Measurements from ENCODE around the gene MAP3K10.
"Not testable (repeated sequence)": the region's sequence is repeated elsewhere in the genome, so short reads cannot be mapped to it uniquely, and the experiment has no call there.

Gene MAP3K10

GRCh38 chr19:40190891-40191835 is at the start of gene MAP3K10:
MAP3K10 (plus strand) TSS chr19:40191426; CDS start chr19:40192032, 606 bp downstream.
- DNase-seq (ENCODE audit: low read depth, low spot score), result no peak

GRCh38 chr19:40141551-40141950 is 49.7 kb upstream of the MAP3K10 start:
- DNase-seq (ENCODE audit: low read depth, low spot score), result no peak

GRCh38 chr19:40143612-40144011 is 47.6 kb upstream of the MAP3K10 start:
- DNase-seq (ENCODE audit: low read depth, low spot score), result no peak

GRCh38 chr19:40144151-40144550 is 47.1 kb upstream of the MAP3K10 start:
- no peak for DNase-seq (ENCODE audit: low read depth, low spot score)

- DNase-seq (ENCODE audit: low read depth, low spot score), result no peak
Observed at GRCh38 chr19:40144947-40145748, 46.1 kb upstream of the MAP3K10 start.

GRCh38 chr19:40145749-40146029 is 45.5 kb upstream of the MAP3K10 start:
- not testable (repeated sequence) for DNase-seq (ENCODE audit: low read depth, low spot score)

- no peak for DNase-seq (ENCODE audit: low read depth, low spot score)
Observed at GRCh38 chr19:40147338-40147692, 43.9 kb upstream of the MAP3K10 start.

GRCh38 chr19:40147693-40148347 is 43.4 kb upstream of the MAP3K10 start:
- DNase-seq (ENCODE audit: low read depth, low spot score), result no peak

GRCh38 chr19:40149501-40149900 is 41.7 kb upstream of the MAP3K10 start:
- no peak for DNase-seq (ENCODE audit: low read depth, low spot score)

- no peak for DNase-seq (ENCODE audit: low read depth, low spot score)
Observed at GRCh38 chr19:40150170-40150569, 41.1 kb upstream of the MAP3K10 start.

GRCh38 chr19:40154121-40154680 is 37.0 kb upstream of the MAP3K10 start:
- DNase-seq (ENCODE audit: low read depth, low spot score), result no peak

- DNase-seq (ENCODE audit: low read depth, low spot score), result no peak
Observed at GRCh38 chr19:40155749-40156265, 35.4 kb upstream of the MAP3K10 start.

GRCh38 chr19:40157059-40157458 is 34.2 kb upstream of the MAP3K10 start:
- no peak for DNase-seq (ENCODE audit: low read depth, low spot score)

- DNase-seq (ENCODE audit: low read depth, low spot score), result no peak
Observed at GRCh38 chr19:40159744-40160143, 31.5 kb upstream of the MAP3K10 start.

GRCh38 chr19:40162104-40162503 is 29.1 kb upstream of the MAP3K10 start:
- no peak for DNase-seq (ENCODE audit: low read depth, low spot score)

GRCh38 chr19:40163541-40164129 is 27.6 kb upstream of the MAP3K10 start:
- DNase-seq (ENCODE audit: low read depth, low spot score), result no peak

- no peak for DNase-seq (ENCODE audit: low read depth, low spot score)
Observed at GRCh38 chr19:40165362-40165937, 25.8 kb upstream of the MAP3K10 start.

GRCh38 chr19:40169482-40170302 is 21.5 kb upstream of the MAP3K10 start:
- DNase-seq (ENCODE audit: low read depth, low spot score), result not testable (repeated sequence)

- not testable (repeated sequence) for DNase-seq (ENCODE audit: low read depth, low spot score)
Observed at GRCh38 chr19:40170303-40170989, 20.8 kb upstream of the MAP3K10 start.

Measured in smooth muscle cell of the brain vasculature (primary cell).